HG03066 (cell line): ENCODE measurements around the gene MEA1.

Experiments
- ATAC-seq: cut with Tn5 transposase; IDR thresholded peaks from one replicate; pipeline ENCODE4 v1.9.1; 2021; ENCODE audit warnings: low read depth; ENCODE audit not compliant: unreplicated experiment

The MEA1 gene

DNA sequence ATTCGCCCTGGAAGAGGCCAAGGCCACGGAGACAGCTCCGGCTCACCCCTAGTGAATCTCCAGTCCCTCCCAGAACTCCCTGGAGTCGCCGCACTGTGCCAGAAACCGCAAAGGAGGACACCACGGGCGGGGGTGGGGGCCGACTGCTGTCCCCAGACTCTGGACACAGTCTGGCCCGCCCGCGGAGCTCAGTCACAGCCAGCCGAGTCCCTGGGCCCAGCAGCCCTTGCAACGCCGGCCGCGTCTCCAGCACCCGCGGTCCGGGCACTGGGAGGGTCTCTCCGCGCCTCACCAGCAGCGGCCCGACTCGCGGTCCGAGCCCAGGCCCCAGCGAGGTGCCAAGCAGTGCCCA, 35.3 kb downstream of the MEA1 start:
- ATAC-seq = peak; percentile 1

DNA sequence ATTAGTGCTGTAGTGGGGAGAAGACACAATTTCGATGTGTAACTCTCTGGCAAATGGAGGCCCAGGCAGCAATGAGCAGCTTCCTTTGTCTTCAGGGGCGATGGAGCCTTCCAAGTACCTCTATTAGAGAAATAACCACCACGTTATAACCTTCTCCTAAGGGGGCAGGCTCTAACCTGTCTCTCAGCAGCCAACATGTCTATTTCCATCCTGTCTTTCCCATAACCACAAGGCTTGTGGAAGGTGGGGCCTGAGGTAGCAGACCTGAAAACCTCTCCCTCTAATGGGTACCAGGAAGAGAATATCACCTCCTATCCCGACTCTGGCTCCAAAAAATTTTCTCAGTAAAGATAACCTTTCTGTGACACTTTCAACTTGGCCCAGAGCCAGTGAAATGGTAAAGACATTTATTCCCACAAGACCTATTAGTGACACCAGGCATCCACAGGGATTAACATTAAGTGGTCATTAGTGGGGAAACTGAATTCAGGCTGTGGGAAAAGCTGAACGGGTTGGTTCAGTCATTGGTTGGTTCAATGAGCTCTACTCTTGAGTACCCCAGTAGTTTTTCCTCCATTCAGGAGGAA, 38.7 kb downstream of the MEA1 start:
- ATAC-seq = no peak

DNA sequence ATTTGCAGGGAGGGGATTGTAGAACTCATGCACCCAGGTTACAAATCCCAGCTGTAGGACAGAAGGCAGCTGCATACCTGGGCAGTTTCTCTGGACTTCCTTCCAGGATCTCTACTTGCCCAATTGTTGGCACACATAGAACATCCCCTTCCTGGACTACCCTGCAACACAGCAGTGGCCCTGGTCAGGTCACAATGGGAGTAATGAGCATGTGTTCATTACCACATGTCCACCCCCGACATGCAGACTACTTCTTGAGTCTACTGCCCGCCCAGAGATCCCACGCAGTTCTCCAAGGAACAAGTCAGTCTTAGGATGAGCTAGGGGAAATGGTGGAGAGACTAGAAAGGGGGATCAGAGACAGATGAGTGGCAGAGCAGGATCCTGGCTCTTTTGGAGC, 39.8 kb downstream of the MEA1 start:
- no peak for ATAC-seq

DNA sequence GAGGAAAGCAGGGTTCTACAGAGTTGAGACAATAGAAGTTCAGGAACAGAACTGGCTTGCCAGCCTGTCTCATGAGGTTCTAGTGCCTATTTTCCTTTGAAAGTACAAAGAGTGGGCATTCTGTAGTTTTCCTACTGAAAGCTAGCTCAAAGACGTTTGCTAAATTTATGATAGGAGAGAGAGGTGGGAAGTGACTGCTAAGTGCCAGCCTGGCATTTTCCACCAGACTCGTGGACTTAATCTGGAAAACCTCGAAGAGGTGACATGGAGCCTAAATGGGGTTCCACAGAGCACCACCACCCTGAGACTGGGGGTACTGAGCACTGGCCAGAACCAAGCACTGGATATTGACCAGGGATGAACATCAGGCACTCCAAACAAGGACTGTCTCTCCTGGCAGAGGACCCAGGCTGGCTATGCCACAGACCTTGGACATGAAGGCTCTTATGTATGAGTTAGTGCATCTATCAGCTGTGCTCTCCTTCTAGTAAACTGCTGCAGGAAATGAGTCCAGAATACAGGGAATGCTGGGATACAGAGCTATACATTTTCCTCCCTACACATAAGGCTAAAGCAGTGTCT, 41.9 kb downstream of the MEA1 start:
- ATAC-seq = no peak

DNA sequence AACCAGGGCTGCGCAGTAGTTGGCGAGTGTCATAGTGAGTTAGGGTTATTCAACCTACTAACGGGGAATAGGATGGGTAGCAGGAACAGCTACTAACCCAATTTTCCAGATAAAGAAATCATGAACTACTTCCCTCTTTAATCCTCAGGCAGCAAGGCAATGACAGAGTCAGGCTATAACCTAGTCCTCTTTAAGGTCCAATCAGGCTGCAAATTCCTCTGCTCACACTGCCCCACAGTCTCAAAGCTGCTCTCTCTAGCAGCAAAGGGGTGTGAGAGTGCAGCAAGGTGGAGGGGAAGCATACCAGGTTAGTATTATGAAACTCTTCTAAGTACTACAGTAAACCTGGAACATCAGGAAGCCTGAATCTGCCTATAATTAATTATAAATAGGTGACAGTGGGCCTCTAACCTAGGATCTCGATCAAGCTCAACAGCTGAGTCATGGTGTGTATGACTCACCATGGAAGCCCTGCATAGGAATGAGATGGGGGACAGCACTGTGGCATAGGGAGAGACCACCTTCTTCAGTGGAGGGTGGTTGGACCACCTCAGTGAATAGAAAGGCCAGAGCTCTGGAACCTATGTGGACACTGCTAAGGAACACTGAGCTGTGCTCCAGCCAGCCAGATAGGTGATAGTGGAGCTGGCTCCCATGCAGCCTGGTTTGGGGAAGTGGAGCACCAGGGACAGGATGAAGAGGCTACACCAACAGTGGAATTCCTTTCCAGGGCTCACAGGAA, 42.7 kb downstream of the MEA1 start:
- ATAC-seq = no peak

DNA sequence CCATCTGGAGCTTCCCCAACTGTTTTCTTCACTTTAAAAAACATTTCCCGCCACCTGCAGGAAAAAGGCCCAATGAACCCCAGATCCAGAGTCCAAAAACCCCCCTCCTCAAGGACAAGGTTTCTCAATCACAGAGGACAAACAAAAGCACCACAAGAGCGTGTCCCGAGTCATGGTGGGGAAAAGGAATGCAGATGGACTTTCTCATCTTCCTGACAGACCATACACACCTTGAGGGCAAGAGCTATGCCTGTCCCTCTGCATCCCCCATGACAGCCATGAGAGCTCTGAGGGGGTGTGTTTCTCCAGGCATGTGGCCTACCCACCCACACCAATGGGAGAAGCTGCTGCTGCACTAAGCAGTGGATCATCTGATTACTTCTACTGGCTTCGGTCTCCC, 43.8 kb downstream of the MEA1 start:
- no peak for ATAC-seq

DNA sequence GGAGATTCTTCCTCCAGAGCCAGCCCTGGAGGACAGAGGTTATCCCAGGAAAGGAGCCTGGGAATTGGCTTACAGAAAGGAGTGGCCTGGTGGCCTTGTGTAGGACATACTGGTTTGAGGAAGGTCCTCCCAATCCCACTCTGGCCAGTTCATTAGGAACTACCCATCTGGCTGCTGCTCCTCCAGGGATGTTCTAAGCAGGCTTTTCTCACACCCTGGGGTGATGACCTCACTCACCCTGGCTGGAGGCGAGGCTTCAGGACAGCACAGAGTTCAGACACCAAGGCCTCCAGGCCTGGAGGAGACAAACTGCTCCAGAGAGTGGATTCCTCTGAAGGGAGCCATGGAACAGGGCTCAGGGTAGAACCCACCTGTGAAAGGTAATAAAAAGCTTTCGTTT, 44.3 kb downstream of the MEA1 start:
- ATAC-seq = no peak

DNA sequence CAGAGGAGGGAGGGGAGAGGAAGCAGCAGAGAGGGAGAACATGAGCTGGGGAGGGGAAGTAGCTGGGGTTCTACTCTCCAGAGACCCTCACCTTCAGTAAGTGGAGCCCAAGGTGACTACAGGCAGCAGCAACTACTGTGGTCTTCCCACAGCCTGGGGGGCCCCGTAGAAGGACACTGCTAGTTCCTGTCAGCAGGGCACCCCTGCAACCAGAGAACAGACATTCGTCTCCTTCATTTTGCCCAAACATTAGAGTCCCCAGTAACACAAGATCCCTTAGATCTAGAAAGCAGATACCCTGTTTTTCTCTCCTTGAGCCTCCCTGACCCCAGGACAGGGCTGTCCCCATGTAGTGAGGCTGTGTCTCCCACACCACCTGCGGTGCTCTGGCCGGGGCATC, 45.0 kb downstream of the MEA1 start:
- ATAC-seq = no peak

DNA sequence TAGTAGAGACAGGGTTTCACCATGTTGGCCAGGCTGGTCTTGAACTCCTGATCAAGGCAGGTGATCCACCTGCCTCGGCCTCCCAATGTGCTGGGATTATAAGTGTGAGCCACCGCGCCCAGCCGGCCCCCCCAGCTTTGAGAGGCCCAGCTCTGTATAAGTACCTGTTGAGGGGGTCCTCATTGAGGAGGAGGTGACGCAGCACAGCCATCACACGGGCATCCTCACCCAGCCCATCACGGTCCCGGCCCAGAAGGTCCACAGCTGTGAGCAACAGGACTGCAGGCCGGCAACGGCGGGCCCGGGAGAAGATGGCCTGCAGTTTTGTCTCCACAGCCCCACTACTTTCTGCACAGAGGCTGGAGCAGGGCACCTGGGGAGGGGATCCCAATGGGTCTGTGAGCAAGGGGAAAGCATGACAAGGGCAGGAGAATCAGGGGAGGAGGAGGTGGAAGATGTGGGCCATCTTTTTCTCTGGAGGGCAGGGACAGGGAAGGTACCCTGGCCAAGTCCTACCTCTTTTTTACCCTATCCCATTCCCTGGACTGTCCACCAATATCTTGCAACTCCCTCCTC, 45.5 kb downstream of the MEA1 start:
- ATAC-seq = no peak

DNA sequence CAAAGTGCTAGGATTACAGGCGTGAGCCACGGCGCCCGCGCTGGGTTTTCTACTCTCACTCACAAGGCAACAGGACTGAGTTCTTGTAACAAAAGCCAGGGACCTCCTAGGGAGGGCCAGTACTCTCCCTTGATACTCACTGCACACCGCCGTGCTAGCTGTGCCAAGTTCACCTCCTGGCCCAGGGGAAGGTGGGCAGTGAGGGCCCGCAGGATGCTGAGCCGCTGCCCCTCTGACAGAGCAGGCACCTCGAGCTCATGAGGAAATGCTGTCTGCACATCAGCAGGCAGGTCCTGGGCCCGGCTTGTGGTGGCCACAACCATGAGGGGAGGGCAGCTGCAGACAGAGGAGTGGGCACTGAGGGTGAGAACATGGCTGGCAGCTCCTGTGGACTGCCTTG, 46.5 kb downstream of the MEA1 start:
- no peak for ATAC-seq

DNA sequence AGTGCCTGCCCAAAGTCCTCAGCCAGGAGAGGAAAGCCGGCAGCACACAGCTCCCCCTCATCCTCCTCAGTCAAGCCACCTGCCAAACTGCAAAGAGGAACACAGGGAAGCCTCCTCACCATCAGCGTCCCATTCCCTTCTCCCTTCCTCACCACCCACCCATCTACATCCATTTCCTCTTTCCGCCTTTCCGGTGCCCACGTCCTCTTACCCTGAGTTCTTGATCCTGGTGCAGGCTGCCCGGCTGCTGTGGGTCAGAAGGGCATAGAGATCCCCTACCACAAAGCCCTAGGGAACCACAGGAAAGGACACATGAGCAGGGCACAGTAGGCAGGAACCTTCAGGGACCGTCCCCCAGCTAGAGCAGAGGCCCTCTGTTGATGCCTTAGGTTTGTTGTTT, 47.2 kb downstream of the MEA1 start:
- no peak for ATAC-seq

DNA sequence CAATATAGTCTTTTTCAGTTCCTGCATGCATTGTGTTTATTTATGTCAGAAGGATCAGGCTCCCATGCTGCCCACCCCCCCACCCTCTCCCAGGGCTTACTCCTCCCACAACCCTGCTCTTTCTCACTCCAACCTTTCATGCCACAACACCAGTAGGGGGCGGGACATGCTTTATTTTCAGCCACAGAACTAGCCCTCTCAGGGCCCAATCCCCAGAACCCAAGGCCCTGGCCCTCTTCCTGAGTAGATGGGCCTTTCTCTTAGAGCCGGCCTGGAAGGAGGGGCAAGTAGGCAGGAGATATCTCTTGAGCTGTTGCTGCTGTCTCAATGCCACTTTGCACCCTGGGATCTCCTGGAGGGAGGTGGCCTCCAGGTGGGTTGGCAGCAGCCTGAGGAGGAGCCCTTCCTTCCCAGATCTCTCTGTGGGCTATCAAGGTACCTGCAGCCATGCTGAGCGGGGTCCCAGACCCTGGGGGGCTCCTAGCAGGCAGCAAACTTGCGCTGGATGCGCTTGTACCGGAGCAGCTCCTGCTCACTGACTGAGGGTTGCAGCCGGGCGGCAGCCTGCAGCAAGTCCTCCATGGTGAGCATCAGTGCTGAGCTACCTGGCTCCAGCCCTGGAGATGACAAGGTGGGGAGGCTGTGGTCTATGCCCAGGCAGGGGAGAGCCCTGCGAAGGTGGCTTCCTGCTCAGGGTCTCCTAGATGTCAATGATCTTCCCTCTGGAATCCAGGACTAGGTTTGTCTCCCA, 49.7 kb downstream of the MEA1 start:
- no peak for ATAC-seq

DNA sequence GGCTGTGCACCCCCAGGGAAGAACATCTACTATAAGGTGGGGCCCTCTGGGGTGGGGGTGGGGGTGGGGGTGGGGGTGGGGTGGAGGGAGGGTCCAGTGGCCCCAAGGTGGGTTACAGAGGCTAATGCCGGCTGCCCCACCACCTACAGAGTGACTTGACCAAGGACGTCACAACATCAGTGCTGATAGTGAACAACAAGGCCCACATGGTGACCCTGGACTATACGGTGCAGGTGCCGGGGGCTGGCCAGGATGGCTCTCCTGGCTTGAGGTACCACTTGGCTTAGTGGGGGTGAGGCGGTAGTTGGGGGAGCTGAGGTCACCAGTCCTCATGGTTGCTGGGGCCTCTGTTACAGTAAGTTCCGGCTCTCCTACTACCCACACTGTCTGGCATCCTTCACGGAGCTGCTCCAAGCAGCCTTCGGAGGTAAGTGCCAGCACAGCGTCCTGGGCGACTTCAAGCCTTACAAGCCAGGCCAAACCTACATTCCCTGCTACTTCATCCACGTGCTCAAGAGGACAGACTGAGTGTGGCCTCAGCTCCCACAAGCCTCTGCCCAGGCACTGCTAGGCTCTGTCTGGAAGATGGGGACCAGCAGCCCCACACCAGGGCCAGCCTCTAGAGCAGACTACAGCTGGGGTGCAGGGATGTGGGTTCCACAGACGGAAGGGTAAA, 50.4 kb downstream of the MEA1 start:
- no peak for ATAC-seq

DNA sequence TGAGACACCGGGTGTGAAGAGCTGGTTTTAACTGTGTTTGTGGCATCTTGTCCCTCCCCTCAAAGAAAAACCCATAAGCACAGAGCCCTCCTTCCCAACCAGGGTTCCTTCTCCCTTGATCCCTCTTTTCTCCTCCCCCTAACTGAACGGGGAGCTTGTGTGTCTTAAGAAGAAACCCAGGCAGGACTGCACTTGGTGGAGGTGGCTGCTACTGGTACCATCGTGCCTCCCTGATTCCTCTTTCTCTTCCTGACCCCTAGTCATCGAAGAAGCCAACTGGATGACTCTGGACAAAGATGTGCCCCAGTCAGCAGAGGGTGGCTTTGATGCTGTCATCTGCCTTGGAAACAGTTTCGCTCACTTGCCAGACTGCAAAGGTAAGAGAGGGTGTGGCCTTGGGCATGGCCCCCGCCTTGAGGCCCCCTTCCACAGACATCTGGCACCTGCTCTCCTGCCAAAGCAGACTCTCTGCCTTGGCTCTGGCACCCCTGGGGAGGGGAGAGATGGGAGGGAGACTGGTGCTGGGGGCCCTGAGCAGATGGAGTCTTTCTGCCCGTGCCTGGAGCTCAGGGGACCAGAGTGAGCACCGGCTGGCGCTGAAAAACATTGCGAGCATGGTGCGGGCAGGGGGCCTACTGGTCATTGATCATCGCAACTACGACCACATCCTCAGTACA, 51.1 kb downstream of the MEA1 start:
- no peak for ATAC-seq

DNA sequence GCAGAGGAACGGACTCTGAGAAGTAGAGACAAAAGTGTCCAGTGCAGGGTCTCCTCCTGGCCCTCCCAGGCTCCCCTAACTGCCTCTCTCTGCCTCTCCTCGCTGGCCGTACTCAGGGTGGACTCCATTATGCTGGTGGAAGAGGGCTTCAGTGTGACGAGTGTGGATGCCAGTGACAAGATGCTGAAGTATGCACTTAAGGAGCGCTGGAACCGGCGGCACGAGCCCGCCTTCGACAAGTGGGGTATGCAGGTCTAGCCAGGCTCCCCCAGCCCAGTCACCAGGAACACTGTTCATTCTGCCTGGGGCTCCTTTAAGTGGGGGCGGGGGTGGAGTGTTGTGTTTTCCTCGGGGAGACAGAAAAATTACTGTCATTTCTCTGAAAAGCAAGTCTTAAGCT, 51.6 kb downstream of the MEA1 start:
- no peak for ATAC-seq
